Inferior parietal cortex (tissue), 1 donor: ENCODE data around the gene CAMKMT.

Source experiments
- DNase-seq: peaks from one replicate; pipeline ENCODE4 v3.0.0-alpha.2; 2016; ENCODE audit errors: extremely low spot score

The CAMKMT gene

DNA sequence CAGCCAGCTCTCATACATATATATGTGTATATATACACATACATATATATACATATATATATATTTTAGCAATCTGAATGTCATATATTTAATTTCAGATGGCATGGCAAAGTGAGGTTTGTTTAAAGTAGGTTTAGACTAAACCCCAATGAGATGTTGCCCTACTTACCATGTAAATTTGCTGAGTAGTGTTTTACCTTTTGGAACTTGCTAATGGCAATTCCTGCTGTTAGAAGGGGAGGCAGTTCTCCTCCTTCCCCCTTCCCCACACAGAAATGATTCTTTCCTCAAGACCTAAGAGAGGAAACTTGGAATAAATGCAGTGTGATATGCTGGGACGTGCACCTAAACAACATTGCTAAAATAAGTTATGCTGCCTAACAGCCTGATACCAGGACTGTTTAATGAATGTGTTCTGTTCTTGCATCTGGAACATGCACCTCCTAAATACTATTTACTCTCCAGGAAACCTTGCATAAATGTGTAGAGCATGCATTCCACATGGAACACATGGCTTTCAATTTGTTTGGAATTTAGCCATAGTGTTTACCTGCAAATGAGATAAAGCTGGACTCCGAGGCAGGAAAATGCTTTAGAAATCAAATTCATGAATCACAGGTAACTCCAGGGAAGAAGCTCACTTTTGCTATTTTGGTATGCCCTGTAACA, 326.8 kb downstream of the CAMKMT start:
- no peak for DNase-seq

GRCh38 chr2:44689516-44689915, 327.8 kb downstream of the CAMKMT start:
- DNase-seq: no peak

DNA sequence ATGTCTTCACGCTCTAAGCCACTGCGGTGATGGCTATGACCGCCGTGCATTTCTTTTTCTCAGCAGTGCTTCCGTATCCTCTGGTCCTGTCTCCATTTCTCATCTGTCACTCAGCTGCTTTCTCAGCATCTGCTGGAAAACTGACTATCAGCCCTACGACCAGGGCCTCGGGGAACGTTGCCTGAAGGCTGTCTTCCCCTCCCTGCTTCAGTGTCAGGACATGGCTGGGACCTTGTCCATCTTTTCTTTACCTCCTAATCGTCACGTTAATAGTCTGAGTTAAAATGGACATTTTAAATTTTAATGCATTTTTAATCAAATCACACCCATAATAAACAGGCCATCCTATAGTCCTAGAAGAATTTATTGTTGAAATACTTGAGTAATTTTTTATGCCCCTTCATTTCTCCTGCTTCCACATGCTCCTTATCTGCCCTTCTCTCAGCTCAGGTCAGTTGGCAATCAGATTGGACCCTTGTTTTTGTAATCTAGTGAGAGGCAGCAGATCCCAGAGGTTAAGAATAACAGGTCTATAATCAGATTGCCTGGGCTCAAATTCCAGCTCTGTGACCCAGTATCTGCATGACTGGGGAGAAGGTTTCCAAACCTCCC, 329.5 kb downstream of the CAMKMT start:
- no peak for DNase-seq

DNA sequence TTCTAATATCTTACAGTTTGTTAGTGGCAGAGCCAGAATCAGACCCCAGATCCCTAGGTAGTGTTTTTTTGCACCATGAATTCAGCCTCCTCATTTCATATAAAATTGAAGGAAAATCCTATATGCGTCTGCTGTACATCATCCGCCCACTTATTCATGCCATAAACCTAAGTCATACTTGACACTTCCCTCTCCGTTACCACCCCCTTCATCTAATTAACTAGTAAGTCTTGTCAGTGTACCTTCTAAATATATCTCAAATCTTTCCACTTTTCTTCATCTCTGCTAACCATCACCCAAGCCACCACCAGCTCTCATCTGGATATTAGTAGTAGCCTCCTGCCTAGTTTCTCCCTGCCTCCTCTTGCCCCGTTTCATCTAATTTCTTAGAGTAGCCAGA, 331.1 kb downstream of the CAMKMT start:
- DNase-seq: no peak

DNA sequence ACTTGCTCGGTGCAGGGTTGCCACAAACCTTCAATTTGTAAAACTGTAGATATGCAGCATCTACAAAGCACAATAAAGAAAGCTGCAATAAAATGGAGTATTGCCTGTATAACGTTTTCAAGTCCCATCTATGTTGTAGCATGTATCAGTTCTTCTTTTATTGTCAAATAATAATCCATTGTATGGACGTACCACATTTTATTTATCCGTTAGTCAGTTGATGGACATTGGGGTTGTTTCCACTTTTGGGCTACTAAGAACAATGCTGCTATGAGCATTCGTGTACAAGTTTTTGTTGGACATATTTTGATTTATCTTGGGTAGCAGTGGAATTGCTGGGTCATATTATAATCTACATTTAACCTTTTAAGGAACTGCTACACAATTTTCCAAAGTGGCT, 339.1 kb downstream of the CAMKMT start:
- DNase-seq: no peak

DNA sequence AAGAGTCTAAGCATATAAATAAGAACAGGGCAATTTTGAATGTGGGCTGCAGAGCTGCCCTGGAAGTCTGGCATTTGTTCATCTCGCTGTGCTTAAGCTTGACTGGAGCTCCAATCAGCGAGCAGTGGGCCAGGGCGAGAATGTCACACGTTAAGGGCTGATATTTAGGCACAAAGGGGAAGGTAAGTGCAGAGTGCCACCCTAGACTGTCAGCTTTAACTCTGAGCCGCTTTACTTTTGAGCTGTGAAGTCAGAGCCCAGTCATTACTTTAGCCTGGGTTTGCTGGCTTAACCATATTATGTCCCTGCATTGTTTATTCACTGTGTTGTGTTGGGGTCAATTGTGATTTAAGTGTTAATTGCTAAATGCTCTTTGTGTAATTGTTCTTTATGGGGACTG, 343.6 kb downstream of the CAMKMT start:
- DNase-seq: no peak

DNA sequence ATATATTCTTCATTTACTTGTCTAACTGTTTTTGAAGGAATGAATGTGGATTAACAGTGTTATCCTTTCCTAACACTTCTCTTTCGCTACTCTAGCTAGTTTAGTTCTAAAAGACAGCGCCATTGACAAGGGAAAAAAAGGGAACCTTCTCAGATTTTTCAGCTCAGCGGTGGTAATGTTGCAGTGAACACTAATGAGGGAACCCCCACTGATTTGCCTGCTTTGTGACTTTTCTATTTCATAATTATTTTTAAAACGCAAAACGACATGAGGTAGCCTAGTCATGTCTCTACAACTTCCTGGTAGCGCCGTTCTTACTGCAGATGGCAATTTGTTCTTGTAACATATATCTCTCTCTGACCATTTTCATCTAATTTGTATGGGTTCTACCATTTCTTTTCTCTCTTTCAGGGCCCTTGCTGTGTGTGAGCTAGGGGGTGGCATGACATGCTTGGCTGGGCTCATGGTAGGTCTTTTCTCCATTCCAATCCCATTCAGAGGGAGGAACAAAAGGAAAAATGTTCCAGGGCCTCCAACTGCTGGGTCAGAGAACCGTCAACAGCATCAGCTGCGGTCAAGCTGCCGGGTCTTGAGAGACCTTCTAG, 344.2 kb downstream of the CAMKMT start:
- no peak for DNase-seq

DNA sequence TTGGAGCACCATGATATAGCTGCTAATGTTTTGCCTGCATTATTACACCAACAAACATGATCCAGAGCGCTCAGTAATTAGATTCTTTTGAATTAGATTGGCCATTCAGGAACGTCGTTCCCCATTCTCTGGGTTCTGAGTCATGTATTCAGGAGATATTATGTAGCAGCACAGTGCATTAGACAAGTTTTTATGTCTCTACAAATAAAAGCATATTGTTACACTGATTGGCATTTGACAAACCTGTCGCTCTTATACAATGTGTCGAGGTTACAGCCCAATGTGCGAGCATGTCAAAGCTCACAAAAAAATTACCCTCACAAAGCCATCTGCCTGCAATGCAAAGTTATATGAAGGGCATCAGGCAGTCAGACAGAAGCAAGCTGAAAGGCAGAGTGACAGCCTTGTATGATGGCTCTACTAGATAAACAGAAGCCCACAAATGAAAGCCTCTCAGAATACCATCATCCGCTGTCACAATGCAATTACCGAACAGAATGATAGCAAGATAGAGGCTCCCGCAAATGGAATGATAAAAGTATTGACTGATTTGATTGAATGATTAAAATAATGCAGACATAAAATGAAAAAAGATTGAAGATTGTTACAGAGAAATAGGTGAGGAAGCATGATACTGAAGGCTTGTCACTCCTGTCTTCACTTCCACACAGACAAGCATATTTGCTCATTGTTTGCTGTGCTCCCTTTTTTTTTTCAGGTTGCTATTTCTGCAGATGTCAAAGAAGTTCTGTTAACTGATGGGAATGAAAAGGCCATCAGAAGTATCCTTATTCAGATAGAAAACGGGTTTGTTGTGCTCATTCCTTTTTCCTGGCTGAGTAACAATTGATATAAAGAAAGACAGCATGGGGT, 345.2 kb downstream of the CAMKMT start:
- DNase-seq: no peak

GRCh38 chr2:44707945-44708660, 346.4 kb downstream of the CAMKMT start:
- DNase-seq: no peak

- no peak for DNase-seq
Measured at GRCh38 chr2:44708661-44709000, 346.9 kb downstream of the CAMKMT start.

- DNase-seq: no peak
Measured at GRCh38 chr2:44713170-44713569, 351.4 kb downstream of the CAMKMT start.

GRCh38 chr2:44715671-44716081, 353.9 kb downstream of the CAMKMT start:
- DNase-seq: peak; percentile 30

DNA sequence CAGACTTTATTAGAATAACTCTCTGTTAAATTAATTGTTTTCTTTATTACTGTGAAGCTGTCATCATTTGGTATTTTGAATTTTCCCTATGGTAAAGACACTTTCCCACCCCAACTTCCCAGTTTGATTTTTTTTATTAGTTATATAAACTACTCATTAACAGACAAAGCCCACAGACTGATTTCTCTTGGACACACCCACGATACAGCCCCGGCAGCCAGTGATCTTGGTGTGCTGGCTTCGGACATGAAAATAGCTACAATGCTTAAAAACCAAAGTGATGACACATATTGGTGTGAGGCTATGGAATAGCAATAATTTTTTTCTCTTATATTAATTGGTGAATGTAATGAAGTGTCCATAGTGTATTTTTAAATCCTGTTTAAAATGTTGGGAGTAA, 354.4 kb downstream of the CAMKMT start:
- DNase-seq: no peak

DNA sequence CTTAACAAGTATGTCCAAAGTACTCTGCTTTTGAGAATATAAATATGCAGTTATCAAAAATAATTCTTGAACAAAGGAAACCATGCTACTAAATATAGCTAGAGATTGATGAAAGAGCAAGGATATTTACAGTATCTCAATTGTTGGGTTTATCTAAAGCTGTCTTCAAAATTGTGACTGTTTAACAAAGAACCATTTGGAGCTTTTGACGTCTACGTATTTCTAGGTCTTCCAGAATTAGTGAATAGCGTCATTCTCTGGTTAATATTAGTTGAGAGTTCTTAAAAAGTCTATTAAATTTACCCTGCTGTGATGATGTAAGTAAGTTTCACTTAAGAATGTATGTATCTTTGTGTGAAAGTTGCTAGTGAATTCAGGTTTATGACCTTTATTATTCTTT, 356.7 kb downstream of the CAMKMT start:
- DNase-seq: no peak

DNA sequence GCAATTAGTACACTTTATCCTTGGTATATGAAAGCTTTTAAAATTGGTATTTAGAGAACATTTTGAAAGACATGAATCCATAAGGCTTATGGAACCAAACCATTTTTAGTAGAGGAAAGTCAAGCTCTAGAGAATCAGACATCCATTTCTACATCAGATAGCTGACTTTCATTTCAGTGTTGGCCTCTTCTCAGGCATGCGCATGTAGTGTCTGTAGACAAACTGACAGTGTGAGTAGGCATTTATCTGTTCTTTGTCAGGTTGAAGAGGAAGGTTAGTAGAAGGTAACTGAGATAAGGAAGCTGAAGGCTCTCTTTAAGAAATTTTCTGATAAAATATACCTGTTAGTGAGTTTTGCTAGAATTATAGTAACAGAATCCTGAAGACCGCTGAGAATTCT, 357.8 kb downstream of the CAMKMT start:
- no peak for DNase-seq

DNA sequence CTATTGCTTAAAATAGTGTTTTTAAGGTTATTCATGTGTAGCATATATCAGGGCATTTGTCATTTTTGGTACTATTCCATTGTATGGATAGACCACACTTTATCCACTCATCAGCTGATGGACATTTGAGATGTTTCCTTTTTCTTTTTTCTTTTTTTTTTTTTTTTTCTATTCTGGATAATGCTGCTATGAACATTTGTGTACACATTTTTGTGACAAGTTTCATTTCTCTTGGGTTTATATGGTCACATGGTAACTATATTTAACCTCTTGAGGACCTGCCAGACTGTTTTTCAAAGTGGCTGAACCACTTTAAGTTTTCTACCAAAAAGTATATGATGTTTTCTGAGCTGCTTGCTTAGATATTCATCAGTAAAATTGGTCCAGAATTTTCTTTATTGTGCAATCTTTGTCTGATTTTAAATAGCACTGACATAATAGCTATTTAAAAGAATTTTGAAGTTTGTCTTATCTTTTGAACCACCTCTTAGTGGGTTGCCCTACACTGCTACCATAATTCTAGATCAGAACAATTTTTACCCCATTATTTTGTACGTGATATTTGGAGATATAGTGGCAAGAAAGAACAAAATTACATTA, 360.4 kb downstream of the CAMKMT start:
- no peak for DNase-seq

- no peak for DNase-seq
Measured at GRCh38 chr2:44723921-44724320, 362.2 kb downstream of the CAMKMT start.

GRCh38 chr2:44730593-44730992, 368.8 kb downstream of the CAMKMT start:
- no peak for DNase-seq

DNA sequence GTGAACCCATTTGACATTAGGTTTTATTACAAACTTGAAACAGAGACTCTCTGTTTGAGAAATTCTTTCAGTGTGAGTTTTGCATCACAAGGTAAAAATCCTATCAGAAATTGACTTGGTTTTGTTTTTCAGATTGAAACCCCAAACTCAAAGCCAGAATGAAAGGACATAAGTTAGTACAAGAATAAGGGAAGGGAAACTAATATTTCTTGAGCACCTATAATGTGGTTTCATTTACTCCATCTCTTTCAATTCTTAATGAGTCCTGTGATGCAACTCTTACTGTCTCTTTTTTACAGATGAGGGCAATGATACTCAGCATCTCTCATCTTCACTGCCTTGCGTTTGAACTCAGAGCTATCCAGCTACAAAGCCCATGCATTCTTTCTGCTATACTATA, 369.8 kb downstream of the CAMKMT start:
- no peak for DNase-seq

- no peak for DNase-seq
Measured at GRCh38 chr2:44736270-44736942, 374.7 kb downstream of the CAMKMT start.

GRCh38 chr2:44740678-44741077, 378.9 kb downstream of the CAMKMT start:
- DNase-seq: no peak
